H9 (cell line): ENCODE measurements around the gene CPEB2. TPM values are rescaled to one million over a fixed set of nuclear protein-coding genes. Genes with fewer than 3 reads are reported as not detected.

Experiments used
- DNase-seq: peaks from one replicate; pipeline ENCODE4 v3.0.0-alpha.2; 2017
- H2AFZ ChIP-seq: one replicate; pipeline ENCODE4 v1.6.1; 2013; ENCODE audit warnings: mild to moderate bottlenecking, low read length, control low read depth, moderate library complexity
- H2AK5ac ChIP-seq: 2 replicates; pipeline ENCODE4 v1.6.1; 2013; ENCODE audit warnings: low read length, control low read depth, mixed read lengths; ENCODE audit not compliant: insufficient read length
- H2BK120ac ChIP-seq: one replicate; pipeline ENCODE4 v1.6.1; 2013; ENCODE audit warnings: low read depth, mild to moderate bottlenecking, low read length, control low read depth, inconsistent platforms; ENCODE audit not compliant: poor library complexity, severe bottlenecking
- H2BK12ac ChIP-seq: 2 replicates; pipeline ENCODE4 v1.6.1; 2013; ENCODE audit warnings: low read length, control low read depth, mixed read lengths, low read depth; ENCODE audit not compliant: insufficient read length
- H2BK15ac ChIP-seq: 2 replicates; pipeline ENCODE4 v1.6.1; 2013; ENCODE audit warnings: low read depth, low read length, control low read depth
- H2BK20ac ChIP-seq: one replicate; pipeline ENCODE4 v1.6.1; 2013; ENCODE audit warnings: low read depth, mild to moderate bottlenecking, low read length, control low read depth, inconsistent platforms; ENCODE audit not compliant: poor library complexity, severe bottlenecking
- H2BK5ac ChIP-seq: 2 replicates; pipeline ENCODE4 v1.6.1; 2013; ENCODE audit warnings: low read length, control low read depth, mixed read lengths; ENCODE audit not compliant: insufficient read length
- H3K14ac ChIP-seq: 2 replicates; pipeline ENCODE4 v1.6.1; 2013; ENCODE audit warnings: low read length, control low read depth; ENCODE audit not compliant: insufficient read depth
- H3K18ac ChIP-seq: 2 replicates; pipeline ENCODE4 v1.6.1; 2013; ENCODE audit warnings: low read depth, mild to moderate bottlenecking, mixed read lengths, low read length, control low read depth; ENCODE audit not compliant: insufficient read length
- H3K23ac ChIP-seq: 2 replicates; pipeline ENCODE4 v1.6.1; 2013; ENCODE audit warnings: low read length, control low read depth, mixed read lengths, low read depth; ENCODE audit not compliant: insufficient read length
- H3K23me2 ChIP-seq: 2 replicates; pipeline ENCODE4 v1.6.1; 2013; ENCODE audit warnings: low read depth, mild to moderate bottlenecking, mixed read lengths, low read length, control low read depth; ENCODE audit not compliant: insufficient read length, poor library complexity, severe bottlenecking
- H3K27ac ChIP-seq: 2 replicates; pipeline ENCODE4 v1.5.1; 2013; ENCODE audit warnings: low read length, control low read depth, mixed read lengths, low read depth; ENCODE audit not compliant: insufficient read length
- H3K27me3 ChIP-seq: 2 replicates; pipeline ENCODE4 v1.6.1; 2013; ENCODE audit warnings: low read length, control low read depth, inconsistent platforms; ENCODE audit not compliant: insufficient read depth
- H3K4ac ChIP-seq: 2 replicates; pipeline ENCODE4 v1.6.1; 2013; ENCODE audit warnings: low read depth, mild to moderate bottlenecking, control low read depth, inconsistent platforms, low read length, moderate library complexity
- H3K4me1 ChIP-seq: 2 replicates; pipeline ENCODE4 v1.6.1; 2013; ENCODE audit warnings: low read length, control low read depth, inconsistent platforms; ENCODE audit not compliant: insufficient read depth
- H3K4me2 ChIP-seq: 2 replicates; pipeline ENCODE4 v1.6.1; 2013; ENCODE audit warnings: low read length, control low read depth, mixed read lengths; ENCODE audit not compliant: insufficient read length, insufficient read depth
- H3K56ac ChIP-seq: 2 replicates; pipeline ENCODE4 v1.6.1; 2013; ENCODE audit warnings: low read depth, mild to moderate bottlenecking, mixed read lengths, low read length, control low read depth; ENCODE audit not compliant: insufficient read length
- H3K79me1 ChIP-seq: 2 replicates; pipeline ENCODE4 v1.6.1; 2013; ENCODE audit warnings: low read depth, mild to moderate bottlenecking, moderate library complexity, low read length, control low read depth, inconsistent platforms; ENCODE audit not compliant: insufficient read depth, poor library complexity, severe bottlenecking
- H3K79me2 ChIP-seq: 2 replicates; pipeline ENCODE4 v1.6.1; 2013; ENCODE audit warnings: low read length, control low read depth, inconsistent platforms; ENCODE audit not compliant: insufficient read depth
- H3K9ac ChIP-seq: 2 replicates; pipeline ENCODE4 v1.6.1; 2013; ENCODE audit warnings: low read length, control low read depth, mixed read lengths; ENCODE audit not compliant: insufficient read length; ENCODE audit errors: extremely low read depth
- H3K9me3 ChIP-seq: one replicate; pipeline ENCODE4 v1.6.1; 2013; ENCODE audit warnings: low read depth, low read length, inconsistent platforms; ENCODE audit not compliant: control insufficient read depth
- H3T11ph ChIP-seq: one replicate; pipeline ENCODE4 v1.6.1; 2013; ENCODE audit warnings: mild to moderate bottlenecking, low read length, control low read depth, inconsistent platforms
- H4K20me1 ChIP-seq: one replicate; pipeline ENCODE4 v1.6.1; 2013; ENCODE audit not compliant: control insufficient read depth, insufficient read length, insufficient read depth
- H4K5ac ChIP-seq: 2 replicates; pipeline ENCODE4 v1.6.1; 2013; ENCODE audit warnings: low read depth, mild to moderate bottlenecking, mixed read lengths, low read length, control low read depth; ENCODE audit not compliant: insufficient read length
- H4K8ac ChIP-seq: replicated peaks from 2 replicates; pipeline ENCODE4 v1.6.1; 2013; ENCODE audit warnings: low read length, control low read depth, mixed read lengths, low read depth; ENCODE audit not compliant: insufficient read length
- H4K91ac ChIP-seq: 2 replicates; pipeline ENCODE4 v1.6.1; 2013; ENCODE audit warnings: low read depth, mild to moderate bottlenecking, moderate library complexity, mixed read lengths, low read length, control low read depth; ENCODE audit not compliant: insufficient read length
- H3K27ac Mint-ChIP-seq, 3 experiments: 2 replicates in 2 of 3; 3 replicates in 1 of 3; pipeline ENCODE4 v1.8.0; 2020 to 2021; ENCODE audit warnings: mixed read lengths in 3 of 3, mild to moderate bottlenecking in 1 of 3, moderate library complexity in 1 of 3
- H3K27me3 Mint-ChIP-seq: 2 replicates; pipeline ENCODE4 v1.8.0; 2021; ENCODE audit warnings: low read depth, mild to moderate bottlenecking, moderate library complexity, mixed read lengths
- H3K36me3 Mint-ChIP-seq, 3 experiments: 2 replicates in 2 of 3; 3 replicates in 1 of 3; pipeline ENCODE4 v1.8.0; 2020 to 2021; ENCODE audit warnings: low read depth in 3 of 3, mixed read lengths in 3 of 3; ENCODE audit not compliant: insufficient read depth in 1 of 3
- H3K4me1 Mint-ChIP-seq, 2 experiments: 2 replicates each; pipeline ENCODE4 v1.8.0; 2020; ENCODE audit warnings: mixed read lengths in 2 of 2
- H3K4me3 Mint-ChIP-seq, 2 experiments: 2 replicates in 1 of 2; 3 replicates in 1 of 2; pipeline ENCODE4 v1.8.0; 2020 to 2021; ENCODE audit warnings: mild to moderate bottlenecking in 2 of 2, mixed read lengths in 2 of 2, moderate library complexity in 1 of 2
- H3K9me3 Mint-ChIP-seq, 2 experiments: 2 replicates in 1 of 2; 3 replicates in 1 of 2; pipeline ENCODE4 v1.8.0; 2020; ENCODE audit warnings: mild to moderate bottlenecking in 2 of 2, mixed read lengths in 2 of 2, moderate library complexity in 1 of 2
- CTCF ChIP-seq: fragments of 200-600 bp; sonication (generic); conservative IDR thresholded peaks from 3 replicates; pipeline ENCODE4 v1.8.0; 2021; ENCODE audit warnings: antibody characterized with exemption, mild to moderate bottlenecking
- WGBS: extraction: QIAGEN DNeasy Blood & Tissue Kit; methylation state at CpG from one replicate; pipeline ENCODE4 v1.1.7; 2013; ENCODE audit warnings: missing lambda C conversion rate, low lambda C conversion rate, mixed read lengths; ENCODE audit not compliant: insufficient read length; ENCODE audit errors: extremely low coverage; 5-methylcytosine and 5-hydroxymethylcytosine counted together
- total RNA-seq: library from RNA; stranded (reverse); gene quantifications from 2 replicates; pipeline ENCODE4 v1.2.1, GENCODE V29; 2021

The CPEB2 gene
- total RNA-seq, 1 experiment from 2014 or later = 1.8 TPM

- Histone ChIP-seq H3K79me2 (no peaks in the 10 kb centered on the region), H3K79me1 (no peaks in the 10 kb centered on the region), H4K20me1 (no peaks in the 10 kb centered on the region), H3K14ac (no peak overlapping the region), H2AFZ (no peak overlapping the region), H3T11ph (no peak overlapping the region), H4K5ac (no peak overlapping the region), H2BK5ac (no peak overlapping the region), H3K27me3 (no peaks in the 10 kb centered on the region), H2BK15ac (no peak overlapping the region), H3K4ac (no peak overlapping the region), H4K8ac (no peak overlapping the region), H3K23ac (no peak overlapping the region), H3K18ac (no peak overlapping the region), H3K56ac (no peak overlapping the region), H3K9ac (no peak overlapping the region), H2AK5ac (no peak overlapping the region), H3K4me1 (no peaks in the 10 kb centered on the region), H3K23me2 (no peaks in the 10 kb centered on the region), H3K27ac (no peak overlapping the region), H4K91ac (no peak overlapping the region), H2BK120ac (no peak overlapping the region), H2BK12ac (no peak overlapping the region), H2BK20ac (no peak overlapping the region), H3K9me3 (no peaks in the 10 kb centered on the region), H3K4me2 (no peak overlapping the region)
- DNase-seq = no peak
- Mint-ChIP-seq H3K36me3 (no peaks in the 10 kb centered on the region), H3K27me3 (no peaks in the 10 kb centered on the region), H3K4me3 (no peak overlapping the region), H3K9me3 (no peaks in the 10 kb centered on the region), H3K4me1 (no peaks in the 10 kb centered on the region), H3K27ac (no peak overlapping the region)
- TF ChIP-seq CTCF = no peak
- no CpG with 5 or more reads among the region's 2 CpGs for WGBS
Observed at GRCh38 chr4:15021311-15021710, 19.0 kb downstream of the CPEB2 start.
